Gastroesophageal sphincter (tissue), 3 donors: ENCODE measurements around the gene VENTX.

Experiments used
- CTCF ChIP-seq, 4 experiments: fragments of 200-600 bp in 2 of 4; fragments of 450-650 bp in 2 of 4; sonication (generic) in 1 of 4; IDR thresholded peaks; one replicate each; pipeline ENCODE4 v1.5.1; 2017 to 2019; ENCODE audit warnings: antibody characterized with exemption in 4 of 4, mild to moderate bottlenecking in 2 of 4, moderate library complexity in 2 of 4
- POLR2A ChIP-seq, 2 donors: fragments of 450-650 bp; IDR thresholded peaks; one replicate each; pipeline ENCODE4 v1.6.1; 2017; ENCODE audit warnings: antibody characterized with exemption in 2 of 2, mild to moderate bottlenecking in 2 of 2, moderate library complexity in 1 of 2
- POLR2AphosphoS5 ChIP-seq: sonication (generic); formaldehyde crosslinking; IDR thresholded peaks from one replicate; pipeline ENCODE4 v1.6.1; 2017; ENCODE audit warnings: antibody characterized with exemption

DNA sequence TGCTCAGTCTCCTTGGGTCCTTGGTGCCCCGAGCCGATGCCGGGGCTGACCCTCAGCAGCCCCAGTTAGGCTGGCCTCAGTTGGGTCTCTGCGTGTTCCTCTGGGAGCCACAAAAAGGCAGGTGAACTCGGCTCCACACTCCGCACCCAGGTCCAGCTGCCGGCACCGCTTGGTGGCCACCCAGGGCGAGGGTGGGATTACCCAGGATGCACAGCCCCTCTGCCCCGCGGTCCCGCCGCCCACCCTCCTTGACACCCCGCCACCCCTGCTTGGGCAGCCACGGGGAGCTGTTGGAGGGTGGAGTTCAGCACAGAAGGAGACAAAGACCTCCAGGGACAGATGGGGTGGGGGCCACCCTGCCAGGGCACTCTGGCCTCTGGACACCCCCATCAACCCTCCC is 17.7 kb downstream of the VENTX start:
- TF ChIP-seq POLR2AphosphoS5 (no peak), CTCF (IDR thresholded peaks at IDR 0.05) (no peak), POLR2A (IDR thresholded peaks at IDR 0.05) (no peak)
